HG03575 (cell line): ENCODE data around the gene CCL28.
"Not testable (repeated sequence)": the region's sequence is repeated elsewhere in the genome, so short reads cannot be mapped to it uniquely, and the experiment has no call there.

ENCODE experiments used
- ATAC-seq: cut with Tn5 transposase; IDR thresholded peaks from one replicate; pipeline ENCODE4 v1.9.1; 2021; ENCODE audit not compliant: unreplicated experiment, insufficient number of reproducible peaks, low FRiP score; ENCODE audit errors: extremely low read depth

Gene CCL28

GRCh38 chr5:43412644-43413043, 453 bp upstream of the CCL28 start:
- ATAC-seq: no peak

- ATAC-seq: no peak
Observed at GRCh38 chr5:43411495-43411894, 696 bp downstream of the CCL28 start.

- no peak for ATAC-seq
Observed at GRCh38 chr5:43410414-43410813, 1.8 kb downstream of the CCL28 start.

- no peak for ATAC-seq
Observed at GRCh38 chr5:43409809-43410271, 2.4 kb downstream of the CCL28 start.

- ATAC-seq: not testable (repeated sequence)
Observed at GRCh38 chr5:43402524-43403066, 9.6 kb downstream of the CCL28 start.

- no peak for ATAC-seq
Observed at GRCh38 chr5:43401827-43402226, 10.4 kb downstream of the CCL28 start.

- ATAC-seq: no peak
Observed at GRCh38 chr5:43400082-43400481, 12.1 kb downstream of the CCL28 start.

GRCh38 chr5:43396762-43397304, 15.4 kb downstream of the CCL28 start:
- no peak for ATAC-seq

- ATAC-seq: no peak
Observed at GRCh38 chr5:43390471-43390870, 21.7 kb downstream of the CCL28 start.

- no peak for ATAC-seq
Observed at GRCh38 chr5:43389679-43390329, 22.4 kb downstream of the CCL28 start.

- ATAC-seq: no peak
Observed at GRCh38 chr5:43386960-43387362, 25.2 kb downstream of the CCL28 start.

- ATAC-seq: no peak
Observed at GRCh38 chr5:43376496-43377140, 35.6 kb downstream of the CCL28 start.

GRCh38 chr5:43371821-43372220, 40.4 kb downstream of the CCL28 start:
- no peak for ATAC-seq

- no peak for ATAC-seq
Observed at GRCh38 chr5:43370352-43370751, 41.8 kb downstream of the CCL28 start.

GRCh38 chr5:43369651-43370050, 42.5 kb downstream of the CCL28 start:
- no peak for ATAC-seq

- ATAC-seq: no peak
Observed at GRCh38 chr5:43367909-43368669, 44.1 kb downstream of the CCL28 start.

- no peak for ATAC-seq
Observed at GRCh38 chr5:43367453-43367852, 44.7 kb downstream of the CCL28 start.

GRCh38 chr5:43366680-43367246, 45.4 kb downstream of the CCL28 start:
- not testable (repeated sequence) for ATAC-seq

GRCh38 chr5:43365155-43365554, 47.0 kb downstream of the CCL28 start:
- ATAC-seq: not testable (repeated sequence)
